MCF 10A (cell line): ENCODE measurements around the gene UBAP1L. TPM values are rescaled to one million over a fixed set of nuclear protein-coding genes. Genes with fewer than 3 reads are reported as not detected.

Source experiments
- Bru-seq: library from RNA; stranded (reverse); fragments of 400-500 nt; gene quantifications from one replicate; lab custom pipeline; 2021; lab: Mats Ljungman, UMichigan
- BruChase-seq, 2 experiments: library from RNA; stranded (reverse); fragments of 400-500 nt; gene quantifications; one replicate each; lab custom pipeline; 2021; lab: Mats Ljungman, UMichigan
- BruUV-seq: library from RNA; stranded (reverse); fragments of 400-500 nt; replicated peaks from 2 replicates; lab custom pipeline; 2021; lab: Mats Ljungman, UMichigan
- CTCF ChIA-PET: fragments of 300-600 bp; sonication (Branson Sonifier 250); formaldehyde crosslinking; extraction: SDS; loops from one replicate; lab custom pipeline; 2021; ENCODE audit warnings: antibody characterized with exemption, inconsistent platforms; lab: Yijun Ruan, JAX
- POLR2A ChIA-PET: fragments of 300-600, 350-650 bp; sonication (Branson Sonifier 250); formaldehyde crosslinking; extraction: SDS; loops from one replicate; lab custom pipeline; 2020; ENCODE audit warnings: antibody characterized with exemption, inconsistent platforms; lab: Yijun Ruan, JAX
- DNase-seq: peaks from one replicate; pipeline ENCODE4 v3.0.0-alpha.2; 2018; ENCODE audit not compliant: unreplicated experiment
- H3K27ac Mint-ChIP-seq: one replicate; pipeline ENCODE4 v1.8.0; 2022; ENCODE audit warnings: mild to moderate bottlenecking, low read depth, mixed read lengths; ENCODE audit not compliant: unreplicated experiment
- H3K27me3 Mint-ChIP-seq: one replicate; pipeline ENCODE4 v1.8.0; 2022; ENCODE audit warnings: mixed read lengths; ENCODE audit not compliant: insufficient read depth, unreplicated experiment
- H3K36me3 Mint-ChIP-seq: one replicate; pipeline ENCODE4 v1.8.0; 2022; ENCODE audit warnings: mild to moderate bottlenecking, moderate library complexity, mixed read lengths; ENCODE audit not compliant: insufficient read depth, unreplicated experiment
- H3K4me1 Mint-ChIP-seq: one replicate; pipeline ENCODE4 v1.8.0; 2022; ENCODE audit warnings: mixed read lengths; ENCODE audit not compliant: insufficient read depth, unreplicated experiment
- H3K4me3 Mint-ChIP-seq: one replicate; pipeline ENCODE4 v1.8.0; 2022; ENCODE audit warnings: mild to moderate bottlenecking, moderate library complexity, mixed read lengths; ENCODE audit not compliant: unreplicated experiment
- H3K9me3 Mint-ChIP-seq: one replicate; pipeline ENCODE4 v1.8.0; 2022; ENCODE audit warnings: mixed read lengths; ENCODE audit not compliant: unreplicated experiment
- CTCF ChIP-seq: fragments of 200-600 bp; IDR thresholded peaks from one replicate; pipeline ENCODE4 v1.8.0; 2022; ENCODE audit warnings: antibody characterized with exemption, mild to moderate bottlenecking; ENCODE audit not compliant: unreplicated experiment
- intact Hi-C: fragments of 100-400 bp; cut with micrococcal nuclease; formaldehyde crosslinking; loops from 2 replicates; pipeline ENCODE4 v1.14.1; 2022
- long read RNA-seq: library from polyadenylated mRNA; stranded (forward); transcript quantifications from one replicate; pipeline ENCODE4 v2.0.0, GENCODE V29; 2022
- total RNA-seq: library from RNA; stranded (reverse); gene quantifications from 2 replicates; pipeline ENCODE4 v1.2.3, GENCODE V29; 2022

The UBAP1L gene
- total RNA-seq: 3.0 and 3.5 TPM in 2 replicates
- Bru-seq, nascent RNA: percentile 67 among the genes with signal in this experiment
- BruChase-seq, experiment 1, labeled RNA remaining after a 6-hour chase: percentile 90 among the genes with signal in this experiment
- percentile 88 among the genes with signal in this experiment for BruChase-seq, experiment 2, labeled RNA remaining after a 2-hour chase
- long read RNA-seq, full-length matches to known transcripts: 2 of 2 reads
- long read RNA-seq, partial matches to known transcripts: 0 of 2 reads
- long read RNA-seq, other reads (novel, unspliced or antisense): 0 of 2 reads

GRCh38 chr15:65115086-65115485 lies at the start of gene UBAP1L:
Gene UBAP1L, minus strand, starts transcription at chr15:65115200. Its CDS starts 8,985 bp downstream, at chr15:65106215.
- Mint-ChIP-seq H3K9me3 (no peaks in the 10 kb centered on the region), H3K27ac (no peak within 1 kb of the TSS), H3K36me3 (peaks cover 58% of the 10 kb centered on the region), H3K4me1 (no peaks in the 10 kb centered on the region), H3K27me3 (no peaks in the 10 kb centered on the region), H3K4me3 (no peak within 1 kb of the TSS)
- BruUV-seq: no TSS peak
- intact Hi-C loops: no loop called here
- POLR2A ChIA-PET: interaction anchor here (0.9 kb wide), 1 partner anchor 17 kb away, joined by 3 read pairs; no protein-coding TSS in a partner anchor
- CTCF ChIA-PET: interaction anchor here (0.7 to 1.7 kb wide), 4 partner anchors 18 to 384 kb away, joined by 3 to 4 read pairs (median 4); no protein-coding TSS in a partner anchor
- no peak for TF ChIP-seq CTCF
- DNase-seq: no peak

GRCh38 chr15:65164139-65164538 lies 49.1 kb upstream of the UBAP1L start:
- DNase-seq: no peak
- no TSS peak for BruUV-seq
- Mint-ChIP-seq H3K36me3 (peaks cover 75% of the 10 kb centered on the region), H3K4me1 (no peaks in the 10 kb centered on the region), H3K4me3 (no peak overlapping the region), H3K27ac (no peak overlapping the region), H3K27me3 (no peaks in the 10 kb centered on the region), H3K9me3 (no peaks in the 10 kb centered on the region)
- intact Hi-C loops: no loop called here
- TF ChIP-seq CTCF: no peak
- ChIA-PET POLR2A (interaction anchor here (0.6 to 1.9 kb wide), 4 partner anchors 12 to 167 kb away, joined by 3 to 15 read pairs (median 4); partner anchors contain the start of gene CLPX), CTCF (no interaction called here)

- no peaks in the 10 kb centered on the region for H3K4me1 Mint-ChIP-seq
- H3K27ac Mint-ChIP-seq: no peak overlapping the region
- H3K4me3 Mint-ChIP-seq: no peak overlapping the region
- ChIA-PET POLR2A (no interaction called here), CTCF (interaction anchor here (2.3 kb wide), 1 partner anchor 129 kb away, joined by 5 read pairs; no protein-coding TSS in a partner anchor)
- H3K9me3 Mint-ChIP-seq: no peaks in the 10 kb centered on the region
- no TSS peak for BruUV-seq
- H3K27me3 Mint-ChIP-seq: no peaks in the 10 kb centered on the region
- DNase-seq: no peak
- intact Hi-C loops: no loop called here
- no peak for TF ChIP-seq CTCF
- peaks cover 77% of the 10 kb centered on the region for H3K36me3 Mint-ChIP-seq
Measured at GRCh38 chr15:65163041-65163440, 48.0 kb upstream of the UBAP1L start.

DNA sequence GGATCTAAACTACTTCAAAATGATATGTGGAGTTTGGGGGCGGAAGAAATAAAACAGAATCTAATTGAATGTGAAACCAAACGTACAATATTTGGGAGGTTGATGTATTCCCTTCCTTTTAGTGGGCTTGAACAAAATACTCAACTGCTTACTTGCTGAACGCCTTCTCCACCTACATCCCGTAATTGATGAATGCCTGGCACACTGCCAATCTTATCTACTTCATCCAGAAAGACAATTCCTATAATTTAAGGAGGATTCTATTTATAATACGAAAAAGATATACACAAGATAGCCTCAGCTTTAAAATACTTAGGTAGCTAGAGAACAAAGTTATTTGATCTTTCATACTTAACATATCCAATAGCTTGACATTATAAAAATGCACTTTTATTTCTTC lies 41.7 kb upstream of the UBAP1L start:
- Mint-ChIP-seq H3K4me3 (no peak overlapping the region), H3K9me3 (no peaks in the 10 kb centered on the region), H3K4me1 (no peaks in the 10 kb centered on the region), H3K27ac (no peak overlapping the region), H3K36me3 (peaks cover 86% of the 10 kb centered on the region), H3K27me3 (no peaks in the 10 kb centered on the region)
- intact Hi-C loops: no loop called here
- no peak for TF ChIP-seq CTCF
- ChIA-PET POLR2A (interaction anchor here (0.5 to 1.2 kb wide), 3 partner anchors 14 to 148 kb away, joined by 3 to 4 read pairs (median 4); partner anchors contain the start of gene RNU5B-1), CTCF (no interaction called here)
- DNase-seq: no peak
- BruUV-seq: no TSS peak
